ENCODE data around the gene ADGRF5.

DNA sequence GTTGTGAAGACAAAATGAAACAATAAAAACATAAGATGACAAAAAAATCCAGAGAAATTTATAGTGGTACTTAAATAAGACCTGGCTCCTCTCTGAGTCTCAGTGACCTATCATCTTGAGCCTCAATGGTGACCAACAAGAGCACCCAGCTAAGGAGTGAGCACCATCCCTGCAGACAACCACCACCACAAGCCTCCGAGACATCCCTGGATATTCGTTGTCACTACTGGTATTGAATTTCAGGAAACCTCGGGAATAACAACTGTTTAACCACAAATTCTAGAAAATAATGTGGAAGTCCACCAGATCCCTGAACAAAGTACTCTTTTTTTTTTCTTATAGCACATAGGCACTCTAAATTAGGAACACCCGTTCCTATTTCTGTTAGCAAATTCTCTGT, 32.2 kb upstream of the ADGRF5 start:
- no peak for TF ChIP-seq EZH2phosphoT487 (IDR thresholded peaks at IDR 0.05; ENCODE audit: unreplicated experiment)
- TF ChIP-seq, protein P1, sequence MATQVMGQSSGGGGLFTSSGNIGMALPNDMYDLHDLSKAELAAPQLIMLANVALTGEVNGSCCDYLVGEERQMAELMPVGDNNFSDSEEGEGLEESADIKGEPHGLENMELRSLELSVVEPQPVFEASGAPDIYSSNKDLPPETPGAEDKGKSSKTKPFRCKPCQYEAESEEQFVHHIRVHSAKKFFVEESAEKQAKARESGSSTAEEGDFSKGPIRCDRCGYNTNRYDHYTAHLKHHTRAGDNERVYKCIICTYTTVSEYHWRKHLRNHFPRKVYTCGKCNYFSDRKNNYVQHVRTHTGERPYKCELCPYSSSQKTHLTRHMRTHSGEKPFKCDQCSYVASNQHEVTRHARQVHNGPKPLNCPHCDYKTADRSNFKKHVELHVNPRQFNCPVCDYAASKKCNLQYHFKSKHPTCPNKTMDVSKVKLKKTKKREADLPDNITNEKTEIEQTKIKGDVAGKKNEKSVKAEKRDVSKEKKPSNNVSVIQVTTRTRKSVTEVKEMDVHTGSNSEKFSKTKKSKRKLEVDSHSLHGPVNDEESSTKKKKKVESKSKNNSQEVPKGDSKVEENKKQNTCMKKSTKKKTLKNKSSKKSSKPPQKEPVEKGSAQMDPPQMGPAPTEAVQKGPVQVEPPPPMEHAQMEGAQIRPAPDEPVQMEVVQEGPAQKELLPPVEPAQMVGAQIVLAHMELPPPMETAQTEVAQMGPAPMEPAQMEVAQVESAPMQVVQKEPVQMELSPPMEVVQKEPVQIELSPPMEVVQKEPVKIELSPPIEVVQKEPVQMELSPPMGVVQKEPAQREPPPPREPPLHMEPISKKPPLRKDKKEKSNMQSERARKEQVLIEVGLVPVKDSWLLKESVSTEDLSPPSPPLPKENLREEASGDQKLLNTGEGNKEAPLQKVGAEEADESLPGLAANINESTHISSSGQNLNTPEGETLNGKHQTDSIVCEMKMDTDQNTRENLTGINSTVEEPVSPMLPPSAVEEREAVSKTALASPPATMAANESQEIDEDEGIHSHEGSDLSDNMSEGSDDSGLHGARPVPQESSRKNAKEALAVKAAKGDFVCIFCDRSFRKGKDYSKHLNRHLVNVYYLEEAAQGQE (IDR thresholded peaks at IDR 0.05; ENCODE audit: unreplicated experiment): no peak
- TF ChIP-seq, protein P2, sequence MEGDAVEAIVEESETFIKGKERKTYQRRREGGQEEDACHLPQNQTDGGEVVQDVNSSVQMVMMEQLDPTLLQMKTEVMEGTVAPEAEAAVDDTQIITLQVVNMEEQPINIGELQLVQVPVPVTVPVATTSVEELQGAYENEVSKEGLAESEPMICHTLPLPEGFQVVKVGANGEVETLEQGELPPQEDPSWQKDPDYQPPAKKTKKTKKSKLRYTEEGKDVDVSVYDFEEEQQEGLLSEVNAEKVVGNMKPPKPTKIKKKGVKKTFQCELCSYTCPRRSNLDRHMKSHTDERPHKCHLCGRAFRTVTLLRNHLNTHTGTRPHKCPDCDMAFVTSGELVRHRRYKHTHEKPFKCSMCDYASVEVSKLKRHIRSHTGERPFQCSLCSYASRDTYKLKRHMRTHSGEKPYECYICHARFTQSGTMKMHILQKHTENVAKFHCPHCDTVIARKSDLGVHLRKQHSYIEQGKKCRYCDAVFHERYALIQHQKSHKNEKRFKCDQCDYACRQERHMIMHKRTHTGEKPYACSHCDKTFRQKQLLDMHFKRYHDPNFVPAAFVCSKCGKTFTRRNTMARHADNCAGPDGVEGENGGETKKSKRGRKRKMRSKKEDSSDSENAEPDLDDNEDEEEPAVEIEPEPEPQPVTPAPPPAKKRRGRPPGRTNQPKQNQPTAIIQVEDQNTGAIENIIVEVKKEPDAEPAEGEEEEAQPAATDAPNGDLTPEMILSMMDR (conservative IDR thresholded peaks at IDR 0.05; ENCODE audit: low read depth in 2 of 2): no peak

Data from GM23338 (cell line).